SKM-1 (cell line): Measurements from ENCODE around the gene TTC39C.

Experiments
- DNase-seq: peaks from one replicate; lab custom pipeline; 2025; ENCODE audit not compliant: unreplicated experiment; lab: John Stamatoyannopoulos, UW

TTC39C gene

GRCh38 chr18:24080861-24081260, 66.3 kb downstream of the TTC39C start:
- no peak for DNase-seq

GRCh38 chr18:24083550-24083949, 69.0 kb downstream of the TTC39C start:
- DNase-seq: no peak

GRCh38 chr18:24086082-24086481, 71.5 kb downstream of the TTC39C start:
- DNase-seq: no peak

GRCh38 chr18:24089076-24089475, 74.5 kb downstream of the TTC39C start:
- no peak for DNase-seq

GRCh38 chr18:24089515-24090337, 75.2 kb downstream of the TTC39C start:
- DNase-seq: no peak

GRCh38 chr18:24090876-24091275, 76.3 kb downstream of the TTC39C start:
- no peak for DNase-seq

GRCh38 chr18:24094561-24094960, 80.0 kb downstream of the TTC39C start:
- no peak for DNase-seq

GRCh38 chr18:24095976-24096375, 81.4 kb downstream of the TTC39C start:
- no peak for DNase-seq

- no peak for DNase-seq
These were observed 88.9 kb downstream of the TTC39C start for GRCh38 chr18:24103320-24104021.

- no peak for DNase-seq
These were observed 89.9 kb downstream of the TTC39C start for GRCh38 chr18:24104486-24104885.

GRCh38 chr18:24108641-24109040, 94.1 kb downstream of the TTC39C start:
- no peak for DNase-seq

- DNase-seq: no peak
These were observed 97.4 kb downstream of the TTC39C start for GRCh38 chr18:24111936-24112335.

- DNase-seq: no peak
These were observed 97.9 kb downstream of the TTC39C start for GRCh38 chr18:24112464-24112863.

GRCh38 chr18:24112874-24113615, 98.5 kb downstream of the TTC39C start:
- DNase-seq: no peak

GRCh38 chr18:24114924-24115549, 100.5 kb downstream of the TTC39C start:
- no peak for DNase-seq

- DNase-seq: no peak
These were observed 101.1 kb downstream of the TTC39C start for GRCh38 chr18:24115628-24116027.

GRCh38 chr18:24118750-24119577, 104.4 kb downstream of the TTC39C start:
- DNase-seq: peak; percentile 65

GRCh38 chr18:24120676-24121075, 106.1 kb downstream of the TTC39C start:
- no peak for DNase-seq

- no peak for DNase-seq
These were observed 107.1 kb downstream of the TTC39C start for GRCh38 chr18:24121625-24122024.
